Hippocampal formation (tissue), 2 donors: ENCODE measurements around the gene DACH1.

Experiments used
- DNase-seq, 2 donors: peaks; one replicate each; lab custom pipeline; 2025; lab: John Stamatoyannopoulos, UW

The DACH1 gene

GRCh38 chr13:71394176-71394575 lies 472.8 kb downstream of the DACH1 start:
- no peak for DNase-seq
